ENCODE measurements around the gene PLEKHA7. TPM values are rescaled to one million over a fixed set of nuclear protein-coding genes. Genes with fewer than 3 reads are reported as not detected.

Gene PLEKHA7
- total RNA-seq, 4 donors from 2014 or later: 14.7 to 33.5 (median 16.7) TPM

DNA sequence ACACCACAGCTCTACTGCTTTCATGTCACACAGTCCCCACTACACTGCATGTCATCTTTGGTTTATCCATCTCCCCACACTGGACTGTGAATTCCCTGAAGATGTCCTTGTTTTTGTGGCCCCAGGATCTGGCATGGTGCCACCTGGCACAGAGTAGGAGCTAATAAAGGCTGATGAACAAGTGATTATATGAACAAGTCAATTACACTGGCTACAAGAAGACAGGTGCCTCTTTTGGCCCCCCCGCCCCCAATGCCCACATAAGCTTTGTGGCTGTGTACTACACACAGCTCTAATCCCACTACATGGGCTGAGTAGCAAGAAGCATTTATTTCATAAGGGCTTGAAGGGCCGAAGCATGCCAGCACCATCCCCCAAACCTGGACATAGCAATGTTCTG lies 24.7 kb downstream of the PLEKHA7 start:
- TF ChIP-seq, protein P1, sequence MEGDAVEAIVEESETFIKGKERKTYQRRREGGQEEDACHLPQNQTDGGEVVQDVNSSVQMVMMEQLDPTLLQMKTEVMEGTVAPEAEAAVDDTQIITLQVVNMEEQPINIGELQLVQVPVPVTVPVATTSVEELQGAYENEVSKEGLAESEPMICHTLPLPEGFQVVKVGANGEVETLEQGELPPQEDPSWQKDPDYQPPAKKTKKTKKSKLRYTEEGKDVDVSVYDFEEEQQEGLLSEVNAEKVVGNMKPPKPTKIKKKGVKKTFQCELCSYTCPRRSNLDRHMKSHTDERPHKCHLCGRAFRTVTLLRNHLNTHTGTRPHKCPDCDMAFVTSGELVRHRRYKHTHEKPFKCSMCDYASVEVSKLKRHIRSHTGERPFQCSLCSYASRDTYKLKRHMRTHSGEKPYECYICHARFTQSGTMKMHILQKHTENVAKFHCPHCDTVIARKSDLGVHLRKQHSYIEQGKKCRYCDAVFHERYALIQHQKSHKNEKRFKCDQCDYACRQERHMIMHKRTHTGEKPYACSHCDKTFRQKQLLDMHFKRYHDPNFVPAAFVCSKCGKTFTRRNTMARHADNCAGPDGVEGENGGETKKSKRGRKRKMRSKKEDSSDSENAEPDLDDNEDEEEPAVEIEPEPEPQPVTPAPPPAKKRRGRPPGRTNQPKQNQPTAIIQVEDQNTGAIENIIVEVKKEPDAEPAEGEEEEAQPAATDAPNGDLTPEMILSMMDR (IDR thresholded peaks at IDR 0.05; ENCODE audit: low read depth): no peak

DNA sequence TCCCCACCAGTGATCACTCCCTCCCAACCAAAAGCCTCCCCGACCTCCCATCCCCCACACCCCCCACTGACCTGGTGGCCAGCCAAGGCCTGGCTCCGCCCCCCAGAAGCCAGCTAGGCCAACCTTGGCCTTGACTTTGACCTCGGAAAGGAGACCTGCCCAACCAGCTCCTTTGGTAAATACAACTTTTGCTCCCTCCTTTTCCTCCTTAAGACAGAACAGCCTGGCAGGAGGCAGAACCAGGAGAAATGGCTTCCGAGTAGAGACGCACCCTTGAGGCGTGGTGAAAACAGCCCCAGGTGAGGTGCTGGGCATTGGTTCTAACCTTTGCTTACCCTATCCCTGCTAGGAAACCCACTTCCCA lies 27.0 kb downstream of the PLEKHA7 start:
- TF ChIP-seq, protein P1 (IDR thresholded peaks at IDR 0.05; ENCODE audit: low read depth): no peak

DNA sequence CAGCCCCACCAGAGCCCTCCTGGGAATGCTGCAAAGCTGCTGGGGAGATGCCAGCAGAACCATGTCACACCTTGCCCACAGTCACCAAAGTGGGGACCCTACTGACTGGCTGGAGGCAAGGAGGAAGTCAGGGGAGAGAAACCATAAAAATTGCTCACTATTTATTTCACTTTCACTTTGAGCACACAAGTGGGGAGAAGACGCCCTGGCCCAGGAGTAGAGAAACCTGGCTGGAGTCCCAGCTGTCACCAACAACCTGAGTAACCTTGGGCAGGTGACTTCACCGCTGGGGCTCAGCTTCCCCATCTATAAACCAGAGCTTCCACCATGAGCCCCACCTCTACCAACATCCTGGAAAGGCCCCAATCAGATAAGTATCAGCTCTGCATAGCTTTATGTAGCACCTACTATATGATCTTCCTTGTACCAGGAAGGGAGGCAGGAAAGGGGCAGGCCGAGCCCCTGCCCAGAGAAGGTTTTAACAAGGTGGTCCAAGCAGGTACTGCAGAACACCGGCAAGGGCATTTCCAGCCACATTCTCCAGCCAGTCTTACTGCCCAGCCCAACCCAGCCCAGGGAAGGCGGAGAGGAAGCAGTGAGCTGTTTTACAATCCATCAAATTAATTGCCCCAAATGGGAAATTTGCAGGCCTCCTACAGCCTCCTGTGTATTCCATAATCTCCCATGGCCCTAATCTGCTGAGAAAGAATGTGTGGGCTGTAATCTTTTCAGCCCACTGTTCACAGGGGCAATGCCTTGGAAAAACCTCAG lies 27.6 kb downstream of the PLEKHA7 start:
- TF ChIP-seq, protein P1 (IDR thresholded peaks at IDR 0.05; ENCODE audit: low read depth): no peak

DNA sequence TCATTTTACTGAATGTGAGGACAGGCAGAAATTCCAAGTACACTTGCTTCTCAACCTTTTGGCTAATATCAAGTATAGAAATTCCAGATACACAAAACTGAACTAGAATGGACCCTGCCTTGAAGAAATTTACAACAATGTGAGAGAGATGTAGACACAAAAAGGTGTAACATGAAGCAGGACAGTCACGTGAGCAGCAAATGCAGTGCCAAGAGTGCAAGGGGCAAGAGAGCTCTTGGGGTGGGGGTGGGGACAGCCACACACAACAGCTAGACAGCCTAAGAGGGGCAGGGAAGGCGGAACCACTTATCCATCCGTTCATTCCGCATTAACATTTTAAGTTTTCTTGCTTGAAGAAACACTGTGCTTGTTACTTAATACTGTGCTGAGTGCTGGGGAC lies 28.9 kb downstream of the PLEKHA7 start:
- TF ChIP-seq, protein P1 (IDR thresholded peaks at IDR 0.05; ENCODE audit: low read depth): no peak

DNA sequence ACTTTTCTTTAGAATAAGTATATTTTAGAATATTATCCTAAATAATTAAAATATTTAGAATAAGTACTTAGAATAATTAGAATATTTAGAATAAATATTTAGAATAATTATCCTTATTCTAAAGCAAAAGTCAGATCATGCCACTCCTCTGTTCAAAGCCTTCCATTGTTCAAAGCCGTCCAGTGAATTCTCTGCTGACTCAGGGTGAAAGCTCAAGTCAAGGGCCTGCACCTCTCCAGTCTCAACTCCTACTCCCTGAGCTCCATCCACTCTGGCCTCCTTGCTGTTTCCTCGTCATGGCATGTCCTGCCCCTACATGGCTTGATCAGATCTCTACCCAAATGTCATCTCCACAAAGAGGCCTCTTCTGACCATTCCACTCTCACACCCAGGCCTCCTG lies 30.0 kb downstream of the PLEKHA7 start:
- TF ChIP-seq, protein P1 (IDR thresholded peaks at IDR 0.05; ENCODE audit: low read depth): no peak

DNA sequence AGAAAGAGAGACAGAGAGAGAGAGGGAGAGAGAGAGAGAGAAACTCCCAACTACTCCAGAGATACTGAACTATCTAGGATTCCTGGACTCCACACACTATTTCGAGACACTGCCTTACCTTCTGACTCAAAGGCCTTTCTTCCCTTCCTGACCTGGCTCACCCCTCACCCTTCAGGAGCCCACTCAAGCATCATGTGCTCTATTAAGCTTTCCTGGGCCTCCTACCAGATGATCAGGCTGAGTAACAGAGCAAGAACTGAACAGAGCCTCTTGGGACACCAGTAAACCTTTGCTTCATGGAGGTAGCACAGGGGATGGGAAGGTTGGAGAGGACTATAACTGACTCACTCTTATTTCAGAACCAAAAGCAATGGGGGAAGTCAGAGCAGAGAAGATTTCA lies 31.4 kb downstream of the PLEKHA7 start:
- TF ChIP-seq, protein P1 (IDR thresholded peaks at IDR 0.05; ENCODE audit: low read depth): no peak

DNA sequence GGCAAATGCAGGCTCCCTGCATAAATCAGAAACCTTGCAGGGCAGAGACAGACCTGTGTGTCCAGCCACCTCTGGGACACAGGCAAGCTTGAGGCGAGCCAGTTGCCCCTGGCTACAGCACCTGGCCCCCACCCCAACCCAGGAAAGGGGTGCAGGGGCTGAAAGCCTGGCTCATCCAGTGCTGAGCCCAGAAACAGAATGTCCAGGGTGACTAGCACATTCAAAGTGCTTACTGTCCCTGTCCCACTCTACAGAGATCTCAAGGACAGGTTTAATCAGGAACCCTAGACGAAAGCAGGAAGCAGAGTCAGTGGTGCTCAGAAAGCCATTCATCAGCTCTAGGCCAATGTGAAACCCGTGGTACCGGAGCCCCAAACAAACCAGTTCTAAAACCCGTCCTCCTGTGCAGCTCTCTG lies 31.9 kb downstream of the PLEKHA7 start:
- TF ChIP-seq, protein P1 (IDR thresholded peaks at IDR 0.05; ENCODE audit: low read depth): no peak

Measured in subcutaneous adipose tissue (tissue), 4 donors.